NOMO-1 treated with dmso at 0.1 percent for 144 hours (cell line): Measurements from ENCODE around the gene POU3F1.

Experiments used
- DNase-seq: peaks from one replicate; lab custom pipeline; 2025; ENCODE audit not compliant: unreplicated experiment; lab: John Stamatoyannopoulos, UW

The POU3F1 gene

DNA sequence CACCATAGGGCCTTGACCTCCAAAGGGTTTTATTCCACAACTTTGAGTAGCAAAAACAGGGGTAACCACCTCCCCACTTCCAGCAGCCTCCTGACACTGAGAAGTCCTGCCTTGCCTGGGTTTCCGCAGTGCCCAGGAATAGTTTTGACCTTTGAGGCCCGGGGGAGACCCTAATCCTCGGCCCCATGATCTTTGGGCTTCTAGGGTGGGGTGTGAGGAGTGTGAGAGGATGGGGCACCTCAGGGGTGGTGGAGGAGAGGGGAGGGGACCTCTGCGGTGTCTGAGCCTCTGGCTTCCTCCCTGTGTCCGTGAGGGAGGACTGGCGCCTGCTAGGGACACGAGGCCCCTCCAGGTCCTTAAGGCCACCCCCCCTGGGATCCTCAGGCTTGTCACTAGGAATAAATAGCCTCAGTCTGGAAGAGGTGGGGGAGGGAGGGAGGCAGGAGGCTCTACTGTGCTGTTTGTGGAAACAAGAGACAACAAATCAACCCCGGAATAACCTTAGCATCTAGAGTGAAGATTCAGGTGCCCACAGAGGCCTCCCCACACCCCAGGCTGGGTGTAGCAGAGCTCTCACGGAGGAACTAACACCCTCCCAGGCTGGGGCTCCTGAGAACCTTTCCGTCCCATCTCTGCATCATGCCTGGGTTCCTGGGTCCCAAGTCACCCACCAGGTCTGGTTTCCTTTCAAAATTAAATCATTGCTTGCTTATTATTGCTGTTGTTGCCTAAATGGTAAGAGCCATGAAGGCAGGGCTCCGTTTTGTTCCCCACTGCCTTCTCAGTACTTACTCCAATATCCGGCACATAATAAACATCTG is 40.4 kb downstream of the POU3F1 start:
- DNase-seq: no peak

DNA sequence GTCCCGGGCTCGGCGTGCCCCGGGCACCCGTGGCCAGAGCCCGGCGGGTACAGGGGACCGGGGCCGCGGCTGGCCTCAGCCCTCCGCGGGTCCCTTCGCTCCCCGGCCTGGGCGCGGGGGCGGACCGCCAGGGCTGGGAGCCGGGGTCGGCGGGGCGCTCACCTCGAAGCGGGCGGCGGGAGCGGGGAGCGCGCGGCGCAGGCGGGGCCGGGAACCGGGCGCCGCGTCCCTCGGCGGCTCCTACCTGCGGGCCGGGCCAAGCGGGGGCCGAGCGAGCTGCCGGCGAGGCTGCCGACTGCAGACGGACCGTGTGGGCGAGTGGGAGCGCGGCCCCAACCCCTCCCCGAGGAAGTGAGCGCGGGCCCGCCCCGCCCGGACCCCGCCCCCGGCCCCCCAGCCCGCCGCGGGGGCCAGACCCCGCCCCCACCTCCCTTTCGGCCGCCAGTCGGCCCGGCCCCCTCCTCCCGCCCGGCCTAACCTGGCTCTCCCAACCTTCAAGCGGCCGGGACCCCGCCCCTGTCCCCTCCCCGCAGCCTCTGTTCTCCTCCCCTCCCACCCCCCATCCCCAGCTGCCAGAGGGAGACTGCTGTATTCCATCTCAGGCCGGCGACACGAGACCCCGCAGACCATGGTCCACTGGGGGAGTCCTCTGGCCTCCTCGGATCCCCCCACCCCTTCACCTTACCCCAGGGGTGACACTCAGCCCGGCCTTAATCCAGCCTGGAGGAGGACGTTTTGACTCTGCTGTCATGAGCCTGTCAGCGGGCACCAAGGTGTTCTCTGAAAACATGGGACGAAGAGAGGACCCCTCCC is 41.2 kb downstream of the POU3F1 start, which contains the start of gene FHL3:
FHL3 (minus strand) TSS at position 320 of the 813 bp plus-strand sequence. CDS start 6,102 bp downstream, outside the sequence.
- DNase-seq: peak; percentile 12

DNA sequence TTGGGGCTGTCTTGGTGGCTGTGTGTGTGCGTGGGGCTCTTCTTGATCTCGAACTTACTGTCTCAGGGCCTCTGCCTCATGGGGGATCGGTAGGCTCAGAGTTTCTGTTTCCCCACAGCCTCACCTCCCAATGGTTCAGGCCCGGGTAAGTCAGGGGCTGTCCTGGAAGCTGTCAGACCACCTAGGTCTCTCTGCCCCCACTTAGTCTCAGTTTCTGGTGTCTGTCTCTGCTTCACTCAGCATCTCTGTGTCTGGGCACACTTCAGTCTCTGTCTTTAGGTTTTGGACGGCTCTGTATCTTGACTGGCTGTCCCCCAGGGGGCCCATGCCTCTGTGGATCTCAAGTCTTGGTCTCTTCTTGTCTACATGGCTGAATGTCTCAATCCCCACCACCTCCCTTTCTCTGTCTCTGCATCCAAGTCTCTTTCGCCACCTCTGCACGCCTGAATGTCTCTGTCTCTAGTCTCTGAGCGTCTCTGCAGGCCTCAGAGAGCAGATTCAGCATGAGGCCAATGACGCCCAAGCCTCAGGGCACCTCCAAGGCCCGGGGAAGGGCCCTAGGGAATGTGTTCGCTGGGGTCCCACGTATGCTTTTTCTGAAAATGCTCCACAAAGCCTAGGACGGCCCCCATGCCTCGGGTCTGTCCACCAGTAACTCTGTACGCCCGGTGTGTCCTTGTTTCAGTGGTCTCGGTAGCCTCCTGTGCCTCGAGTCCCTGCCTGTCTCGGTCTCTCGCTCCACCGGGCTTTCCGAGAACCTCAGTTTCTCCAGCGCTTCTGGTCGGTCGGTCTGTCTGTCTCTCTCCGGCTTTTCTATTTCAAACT is 42.1 kb downstream of the POU3F1 start:
- DNase-seq: peak; percentile 19

DNA sequence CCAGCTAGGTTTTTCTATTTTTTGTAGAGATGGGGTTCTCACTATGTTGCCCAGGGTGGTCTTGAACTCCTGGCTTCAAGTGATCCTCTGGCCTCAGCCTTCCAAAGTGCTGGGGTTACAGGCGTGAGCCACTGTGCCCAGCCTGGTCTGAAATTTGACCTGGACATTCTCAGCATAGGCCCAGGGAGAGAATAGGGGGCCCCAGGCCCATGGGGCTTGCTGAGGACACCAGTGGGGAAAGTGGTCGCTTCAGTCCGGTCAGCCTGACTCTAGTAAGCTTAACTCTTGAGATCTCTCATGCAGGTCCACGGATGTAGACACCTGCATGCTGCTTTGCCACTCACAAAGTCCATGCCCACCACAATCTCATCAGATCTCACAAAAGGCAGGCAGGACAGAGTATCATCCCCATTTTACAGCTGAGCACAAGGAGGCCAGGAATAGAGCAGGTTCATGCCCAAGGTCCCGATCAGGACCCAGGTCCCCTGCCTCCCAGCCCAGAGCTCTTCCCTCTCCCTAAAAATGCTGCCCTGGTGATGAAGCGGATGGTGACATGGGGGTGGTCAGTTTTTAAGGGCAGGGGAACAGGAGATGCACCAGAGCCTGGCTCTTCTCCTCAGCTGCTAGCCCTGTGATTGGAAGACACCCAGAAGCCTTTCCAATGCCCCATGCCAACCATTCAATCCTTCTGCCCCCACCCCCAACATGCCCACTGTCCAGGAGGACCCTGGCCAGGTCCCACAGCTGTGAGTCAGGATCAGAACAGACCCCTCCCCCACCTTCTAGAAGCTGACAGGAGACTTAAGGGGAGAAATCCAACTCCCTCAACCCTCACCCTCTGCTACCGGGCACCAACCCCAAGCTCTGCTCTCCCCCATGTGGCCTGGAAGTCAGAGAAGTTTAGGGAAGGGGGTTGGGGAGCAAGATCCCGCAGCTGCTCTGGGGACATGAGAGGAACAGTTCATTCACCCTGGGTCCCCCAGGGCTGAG is 43.0 kb downstream of the POU3F1 start:
- DNase-seq: no peak

DNA sequence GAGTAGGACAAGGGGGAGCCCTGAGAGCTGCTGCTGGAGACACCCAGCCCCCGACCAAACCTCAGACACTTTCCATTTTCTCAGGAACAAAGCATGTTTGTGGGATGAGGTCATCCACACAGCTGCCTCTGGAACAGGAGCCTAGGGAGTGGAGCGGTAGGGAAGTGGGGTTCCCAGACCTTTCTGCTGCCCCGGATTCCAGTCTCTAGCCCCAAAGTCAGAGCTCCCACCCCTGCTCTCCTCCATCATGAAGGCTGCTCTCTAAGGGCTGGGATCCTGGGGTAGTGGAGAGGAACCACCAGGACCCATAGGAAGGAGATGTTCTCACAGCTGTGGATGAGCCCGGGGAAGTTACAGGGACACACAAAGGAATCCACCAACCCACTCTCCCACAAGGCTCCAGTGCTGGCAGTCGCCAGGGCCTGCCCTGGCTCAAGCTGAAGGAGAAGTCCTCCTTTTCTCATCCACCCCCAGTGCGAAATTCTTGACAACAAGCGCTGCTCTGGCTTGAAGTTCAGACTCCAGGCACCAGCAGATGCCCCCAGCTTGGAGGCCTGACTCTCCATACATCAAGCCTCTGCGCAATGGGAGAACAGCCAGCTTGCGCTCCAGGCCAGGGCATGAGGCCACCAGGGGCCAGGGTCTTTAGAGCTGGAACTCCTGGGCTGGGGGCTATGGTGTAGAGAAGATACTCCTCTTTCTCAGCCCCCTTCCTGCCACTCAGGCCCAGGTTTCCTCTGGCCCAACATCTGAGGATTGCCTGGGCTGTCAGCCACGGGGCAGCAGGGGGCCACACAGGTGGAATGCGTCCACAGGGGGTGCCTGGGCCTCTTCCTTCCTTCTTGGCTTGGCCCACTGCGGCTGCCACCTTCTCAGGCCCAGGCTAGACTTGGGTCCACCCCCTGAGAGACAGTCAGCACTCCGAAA is 45.8 kb downstream of the POU3F1 start:
- no peak for DNase-seq

DNA sequence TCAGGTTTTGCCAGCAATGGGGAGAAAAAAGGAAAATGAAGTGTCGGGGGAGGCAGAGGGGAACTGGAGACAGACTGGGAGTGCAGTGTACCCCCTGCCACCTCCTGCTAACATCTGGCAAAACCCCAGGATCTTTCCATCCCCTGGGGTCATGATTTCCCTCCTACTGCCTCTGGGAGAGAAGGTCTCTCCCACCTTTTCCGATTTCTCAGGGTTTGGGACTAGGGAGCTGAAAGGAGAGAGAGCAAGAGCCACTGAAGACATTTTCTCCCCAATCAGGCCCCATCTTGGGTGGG is 46.4 kb downstream of the POU3F1 start:
- no peak for DNase-seq

DNA sequence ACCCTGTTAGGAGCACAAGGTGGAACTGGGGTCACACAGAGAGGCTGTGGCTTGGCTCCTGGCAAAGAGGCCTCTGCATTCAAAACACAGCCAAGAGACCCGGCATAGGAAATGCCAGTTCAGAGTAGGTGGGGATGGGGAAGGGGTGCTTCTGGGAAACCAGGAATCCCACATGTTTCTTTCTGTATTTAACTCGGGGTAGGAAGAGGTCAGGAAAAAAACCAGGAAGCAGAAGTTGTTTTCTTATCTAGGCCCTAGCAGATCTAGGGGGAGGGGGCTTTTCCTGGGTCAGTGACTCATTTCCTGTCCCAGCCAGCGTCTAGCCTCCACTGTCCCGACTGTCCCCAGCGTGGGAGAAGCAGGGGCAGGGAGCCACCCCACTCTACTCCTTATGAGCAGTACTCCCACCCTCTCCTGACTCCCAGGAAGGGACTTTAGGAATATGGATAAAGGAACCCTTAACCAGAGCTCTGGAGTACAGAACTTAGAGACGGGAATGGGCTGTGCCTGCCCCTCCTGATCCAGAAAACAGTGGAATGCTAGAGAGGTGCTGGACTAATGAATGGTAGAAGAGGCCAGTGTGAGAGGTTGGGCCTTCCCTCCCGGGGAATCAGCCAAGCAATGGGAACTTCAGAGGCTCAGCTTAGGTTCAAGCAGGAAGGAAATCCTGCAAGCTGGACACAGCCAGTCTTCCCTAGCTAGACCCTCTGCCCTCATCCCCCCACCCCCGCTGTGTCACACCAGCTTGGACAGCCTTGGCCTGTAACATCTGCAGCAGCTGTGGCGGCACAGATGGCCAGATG is 47.0 kb downstream of the POU3F1 start:
- no peak for DNase-seq

DNA sequence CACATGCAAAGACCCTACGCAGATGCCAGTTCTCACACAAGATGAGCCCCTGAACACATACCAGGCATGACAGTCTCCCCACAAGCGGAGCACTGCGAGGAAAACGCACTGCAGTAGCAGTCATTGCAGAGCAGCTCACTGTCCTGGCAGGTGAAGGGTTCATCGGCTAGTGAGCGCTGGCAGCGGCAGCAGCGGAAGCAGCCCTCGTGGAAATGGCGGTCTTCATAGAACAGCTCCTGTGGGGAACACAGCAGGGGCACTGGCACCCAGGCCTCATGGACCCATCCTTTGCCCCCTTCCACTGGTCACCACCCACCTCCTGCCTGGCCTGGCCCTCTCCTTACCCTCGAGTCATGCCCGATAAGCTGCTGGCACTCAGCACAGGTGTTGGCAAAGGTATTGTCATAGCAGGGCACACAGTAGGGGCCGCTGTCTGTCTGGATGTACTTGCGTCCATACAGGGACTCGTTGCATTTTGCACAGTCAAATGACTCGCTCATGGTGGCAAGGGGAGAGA is 47.6 kb downstream of the POU3F1 start:
- no peak for DNase-seq

DNA sequence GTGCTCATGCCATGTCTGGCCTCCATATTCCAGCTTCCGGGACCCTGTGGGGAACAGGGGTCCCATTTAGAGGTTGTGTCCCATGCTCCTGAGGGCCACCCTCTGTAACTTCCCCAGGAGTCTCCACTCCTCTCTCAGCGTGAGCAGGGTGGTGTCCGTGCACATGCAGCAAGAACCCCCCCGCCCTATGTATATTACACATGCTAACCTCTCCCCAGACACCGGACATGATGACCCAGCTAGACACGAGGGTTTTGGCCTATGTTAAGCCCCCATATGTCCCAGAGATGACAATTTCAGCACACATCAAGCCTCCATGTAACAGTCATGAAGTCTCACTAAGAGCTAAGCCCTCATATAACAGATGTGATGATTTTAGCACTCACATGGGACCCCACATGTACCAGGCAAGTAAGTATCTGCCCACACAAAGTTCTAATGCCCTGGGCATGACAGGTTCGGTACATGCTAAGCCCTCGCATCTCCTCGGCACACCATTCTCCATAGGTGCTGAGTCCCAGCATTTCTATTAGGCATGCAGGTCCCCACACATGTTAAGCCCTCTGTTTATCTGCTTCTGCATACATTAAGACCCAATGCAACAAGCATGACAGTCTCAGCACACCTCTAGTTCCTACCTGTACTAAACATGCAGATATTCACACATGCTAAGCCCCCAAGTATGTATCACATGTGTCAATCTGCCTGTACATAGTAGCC is 48.3 kb downstream of the POU3F1 start:
- no peak for DNase-seq

DNA sequence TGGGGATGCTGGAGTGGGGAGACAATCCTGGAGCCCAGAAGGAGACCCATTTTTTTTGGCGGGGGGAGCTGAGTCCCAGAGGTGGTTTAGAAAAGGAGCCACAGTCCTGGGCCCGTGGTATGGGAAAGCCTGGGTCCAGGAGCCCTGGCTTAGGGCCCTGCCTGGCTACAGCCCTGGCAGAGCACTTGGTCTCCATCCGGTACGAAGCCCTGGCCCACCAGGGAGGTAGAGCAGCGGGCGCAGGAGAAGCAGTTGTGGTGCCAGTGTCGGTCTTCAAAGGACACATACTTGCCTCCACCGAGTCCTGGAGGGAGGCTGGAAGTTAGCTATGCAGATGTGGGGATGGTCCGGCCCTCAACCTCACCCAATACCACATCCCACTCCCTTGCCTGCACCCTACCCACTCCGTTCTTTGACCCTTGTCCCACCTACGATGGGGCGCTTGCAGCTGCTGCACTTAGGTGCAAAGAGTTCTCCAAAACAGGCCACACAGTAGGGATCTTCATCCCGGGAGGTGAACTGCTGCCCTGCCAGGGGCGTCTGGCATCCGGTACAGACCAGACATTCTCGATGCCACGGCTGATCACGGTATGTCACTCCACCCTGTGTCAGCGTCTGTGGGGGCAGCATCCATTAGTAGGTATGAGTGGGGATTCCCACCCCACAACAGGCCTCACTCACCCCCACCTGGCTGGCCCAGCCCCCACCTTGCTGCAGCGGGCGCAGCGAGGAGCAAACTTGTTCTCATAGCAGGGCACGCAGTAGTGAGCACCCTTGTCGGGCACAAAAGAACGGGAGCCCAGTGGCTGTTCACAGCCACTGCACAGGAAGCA is 49.1 kb downstream of the POU3F1 start:
- DNase-seq: no peak

DNA sequence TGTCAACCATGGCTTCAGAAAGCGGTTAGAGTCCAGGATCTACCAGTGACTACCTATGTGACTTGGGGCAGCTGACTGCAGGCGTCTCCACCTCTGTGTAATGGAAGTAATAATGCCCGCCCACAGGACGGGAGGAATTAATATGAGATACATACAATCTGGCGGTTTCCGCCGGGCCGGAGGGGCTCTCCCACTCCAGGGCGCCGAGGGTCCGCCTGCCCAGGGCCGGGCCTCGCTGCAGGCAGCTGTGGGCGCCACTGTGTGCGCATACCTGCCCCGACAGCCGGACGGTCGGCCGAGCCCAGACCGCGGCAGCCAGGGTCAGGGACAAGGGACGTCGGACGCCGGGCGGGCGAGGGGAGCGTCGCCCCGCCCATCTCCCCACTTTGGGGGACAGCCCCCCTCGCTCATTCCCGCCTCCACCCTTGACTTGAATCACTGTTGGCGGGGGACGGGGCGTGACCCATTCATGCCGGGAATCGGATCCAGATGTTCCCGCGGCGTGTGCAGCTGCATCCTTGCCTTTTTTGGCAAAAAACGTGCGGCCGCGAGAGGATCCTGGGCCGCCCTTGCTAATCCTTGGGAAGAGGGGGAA is 50.7 kb downstream of the POU3F1 start:
- no peak for DNase-seq

DNA sequence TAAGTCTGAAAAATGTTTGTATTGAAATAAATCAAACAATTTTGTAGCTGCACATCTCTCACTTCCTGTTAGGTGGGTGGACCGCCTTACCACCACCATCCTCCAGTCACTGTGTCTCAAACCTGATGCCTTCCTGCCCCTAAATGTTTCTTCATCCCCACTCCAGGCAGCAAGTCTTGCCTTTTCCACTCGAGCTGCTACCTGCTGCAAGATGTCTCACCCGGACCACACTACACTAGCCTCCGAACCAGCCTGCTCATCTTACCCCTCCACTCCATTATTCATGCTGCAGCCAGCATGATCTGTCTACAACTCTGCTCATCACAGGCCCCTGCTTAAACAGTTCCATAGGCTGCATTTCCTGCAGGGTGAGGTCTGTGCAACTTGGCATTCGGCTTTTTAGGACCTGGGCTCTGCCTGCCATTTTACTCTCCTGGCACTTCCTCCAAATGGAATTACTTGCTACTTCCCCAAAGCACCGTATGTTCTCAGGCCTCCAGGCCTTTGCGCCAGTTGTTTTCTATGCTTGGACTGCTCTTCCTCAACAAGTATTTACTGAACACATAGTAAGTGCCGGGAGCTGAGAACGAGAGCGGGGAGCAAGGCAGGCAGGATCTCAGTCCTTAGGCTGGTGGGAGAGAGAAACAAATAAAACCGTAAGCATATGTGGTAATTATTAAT is 51.6 kb downstream of the POU3F1 start:
- peak; percentile 43 for DNase-seq
